ENCODE results near the gene DCT.
"Not testable (repeated sequence)": the region's sequence is repeated elsewhere in the genome, so short reads cannot be mapped to it uniquely, and the experiment has no call there.

Gene DCT

DNA sequence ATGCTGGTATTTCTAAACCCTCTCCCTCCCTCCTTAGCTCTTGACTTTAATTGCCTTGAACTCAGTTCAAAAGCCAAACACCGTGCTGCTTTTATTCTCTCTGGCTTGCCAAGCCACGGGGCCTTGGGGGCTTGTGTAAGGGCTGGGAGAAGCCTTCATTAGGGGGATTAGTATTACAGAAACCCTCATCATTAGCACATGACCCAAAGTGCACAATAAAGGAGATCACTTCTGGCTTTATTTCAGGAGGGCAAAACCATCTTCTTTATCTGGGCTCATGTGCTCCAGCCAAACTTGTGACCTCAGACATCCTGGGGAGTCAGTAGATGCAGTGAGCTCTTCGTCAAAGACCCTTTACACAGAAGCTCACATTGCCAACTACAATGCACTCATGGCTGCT, at the start of gene DCT:
Gene DCT, minus strand, starts transcription at position 67 of the 400 bp plus-strand sequence. CDS start 427 bp downstream, outside the sequence.
- no peak for DNase-seq

DNA sequence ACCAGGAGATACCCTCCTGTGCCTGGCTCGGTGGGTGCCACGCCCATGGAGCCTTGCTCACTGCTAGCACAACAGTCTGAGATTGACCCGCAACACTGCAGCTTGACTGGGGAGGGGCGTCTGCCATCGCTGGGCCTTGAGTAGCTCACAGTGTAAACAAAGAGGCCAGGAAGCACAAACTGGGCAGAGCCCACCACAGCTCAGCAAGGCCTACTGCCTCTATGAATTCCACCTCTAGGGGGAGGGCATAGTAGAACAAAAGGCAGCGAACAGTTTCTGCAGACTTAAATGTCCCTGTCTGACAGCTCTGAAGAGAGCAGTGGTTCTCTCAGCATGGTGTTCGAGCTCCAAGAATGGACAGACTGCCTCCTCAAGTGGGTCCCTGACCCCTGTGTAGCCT, 47.5 kb upstream of the DCT start:
- DNase-seq: not testable (repeated sequence)

DNA sequence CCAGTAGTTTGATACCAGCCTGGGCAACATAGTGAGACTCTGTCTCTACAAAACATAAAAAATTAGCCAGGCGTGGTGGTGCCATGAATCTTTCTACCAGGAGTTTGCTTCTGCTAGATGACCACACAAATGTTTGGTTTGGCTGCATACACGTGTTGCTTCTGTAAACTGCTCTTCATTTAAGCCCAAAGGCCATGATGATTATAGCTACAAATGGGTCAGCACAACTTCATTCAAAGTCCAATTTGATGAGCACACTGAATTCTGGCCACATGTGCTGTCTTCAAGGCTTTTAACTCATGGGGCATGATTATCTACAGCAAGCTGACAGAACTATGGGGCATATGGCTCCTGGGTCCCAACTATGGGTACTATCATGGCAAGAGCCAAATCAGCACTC, 46.3 kb upstream of the DCT start:
- DNase-seq: no peak

DNA sequence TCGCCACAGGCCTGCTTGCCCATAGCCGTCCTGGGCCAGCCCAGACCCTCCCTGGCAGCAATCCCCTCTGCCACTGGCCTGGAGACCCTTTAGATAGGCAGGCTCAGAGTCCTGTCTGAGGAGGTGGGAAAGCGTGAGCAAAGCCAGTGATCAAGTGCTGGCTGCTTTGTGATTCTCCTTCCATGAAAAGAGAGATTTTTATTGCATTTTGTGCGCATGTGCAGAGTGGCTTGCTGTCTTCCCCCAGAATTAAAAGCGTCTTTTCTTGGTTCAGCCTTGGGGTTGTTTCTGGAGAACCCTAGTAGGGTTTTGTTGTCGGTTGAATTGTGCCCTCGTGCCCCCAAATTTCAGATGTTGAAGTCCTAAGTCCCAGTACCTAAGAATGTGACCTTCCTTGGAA, 44.9 kb upstream of the DCT start:
- no peak for DNase-seq

DNA sequence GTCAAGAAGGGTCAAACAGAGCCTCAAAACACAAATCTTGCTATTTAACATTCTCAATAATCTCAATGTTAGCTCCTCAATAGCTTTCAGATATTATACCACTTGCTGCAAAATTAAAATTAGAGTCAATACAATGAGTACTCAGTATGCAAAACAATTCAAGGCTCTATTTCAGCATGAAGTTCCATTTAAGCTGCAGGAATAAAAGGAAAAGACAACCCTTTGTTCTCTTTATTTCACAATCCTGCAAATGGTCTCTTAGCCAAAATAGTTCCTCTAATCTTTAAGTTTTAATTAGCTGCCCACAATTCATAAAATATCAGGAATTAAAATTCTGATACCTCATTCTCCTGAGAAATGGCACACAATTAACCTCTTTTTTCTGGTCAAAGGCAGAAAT, 40.5 kb upstream of the DCT start:
- DNase-seq: no peak

DNA sequence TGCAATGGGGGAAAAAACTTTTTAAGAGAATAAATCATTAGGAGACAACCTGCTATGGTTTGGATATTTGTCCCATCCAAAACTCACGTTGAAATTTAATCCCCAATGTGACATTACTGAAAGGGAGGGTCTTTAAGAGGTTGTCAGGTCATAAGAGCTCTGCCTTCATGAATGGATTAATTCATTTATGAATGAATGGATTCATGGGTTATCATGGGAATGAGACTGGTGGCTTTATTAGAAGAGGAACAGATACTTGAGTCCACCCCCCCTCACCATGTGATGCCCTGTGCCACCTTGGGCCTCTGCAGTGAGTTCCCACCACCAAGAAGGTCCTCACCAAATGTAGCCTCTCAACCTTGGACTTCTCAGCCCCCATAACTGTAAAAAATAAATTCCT, 37.0 kb upstream of the DCT start:
- no peak for DNase-seq

DNA sequence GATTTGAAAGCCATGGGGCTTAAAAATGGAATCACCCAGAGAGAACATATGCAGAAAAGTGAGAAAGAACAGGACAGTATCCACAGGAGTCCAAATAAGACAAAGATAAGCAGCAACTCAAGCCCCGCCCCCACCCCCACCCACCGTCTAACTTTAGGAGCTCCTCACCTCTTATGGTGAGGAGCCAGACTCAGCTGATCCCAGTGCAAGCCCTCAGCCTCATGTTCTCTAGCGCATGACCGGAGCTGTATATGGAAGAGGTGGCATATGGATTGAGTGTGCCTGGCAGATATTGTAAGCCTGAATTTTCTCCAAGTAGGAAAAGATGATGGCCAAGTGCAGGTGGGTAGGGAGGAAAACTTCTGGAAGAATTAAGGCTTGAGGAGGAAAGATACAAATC, 36.4 kb upstream of the DCT start:
- DNase-seq: no peak

DNA sequence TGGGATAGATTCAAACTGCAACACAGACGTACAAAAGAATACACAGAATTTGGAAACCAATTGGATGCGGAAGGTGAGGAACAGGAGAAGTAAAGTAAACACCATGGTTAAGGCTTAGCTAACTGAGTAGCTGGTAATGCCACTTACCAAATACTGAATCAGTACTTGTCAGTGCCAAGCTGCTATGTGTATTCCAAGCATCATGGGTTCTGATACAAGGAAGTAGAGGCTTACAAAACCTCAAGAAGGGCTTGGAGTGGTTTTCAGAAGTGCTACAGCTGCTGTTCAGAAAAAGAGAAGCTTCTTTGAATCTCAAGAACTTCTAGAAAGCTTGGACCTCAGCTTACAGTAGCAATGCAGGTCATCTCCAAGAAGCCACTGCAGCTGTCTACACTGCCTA, 35.9 kb upstream of the DCT start:
- no peak for DNase-seq

DNA sequence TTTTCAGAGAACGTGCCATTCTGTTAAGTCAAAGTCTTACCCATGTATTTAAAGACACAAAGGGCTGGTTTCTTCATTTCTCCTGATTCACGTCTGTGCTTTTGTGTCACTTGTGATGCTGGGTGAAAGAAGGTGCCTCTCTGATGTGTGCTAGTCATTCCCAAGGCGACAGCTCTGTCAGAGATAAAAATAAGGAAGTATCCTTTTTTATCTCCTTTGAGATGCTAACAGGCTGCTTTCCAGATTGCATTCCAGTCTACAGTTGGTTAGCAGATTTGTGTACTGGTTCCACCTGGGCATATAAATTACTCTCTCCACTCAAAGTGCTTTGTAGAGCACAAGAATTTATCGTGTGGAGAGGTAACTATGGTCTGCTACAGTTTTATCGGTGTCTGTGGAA, 33.5 kb upstream of the DCT start:
- no peak for DNase-seq

DNA sequence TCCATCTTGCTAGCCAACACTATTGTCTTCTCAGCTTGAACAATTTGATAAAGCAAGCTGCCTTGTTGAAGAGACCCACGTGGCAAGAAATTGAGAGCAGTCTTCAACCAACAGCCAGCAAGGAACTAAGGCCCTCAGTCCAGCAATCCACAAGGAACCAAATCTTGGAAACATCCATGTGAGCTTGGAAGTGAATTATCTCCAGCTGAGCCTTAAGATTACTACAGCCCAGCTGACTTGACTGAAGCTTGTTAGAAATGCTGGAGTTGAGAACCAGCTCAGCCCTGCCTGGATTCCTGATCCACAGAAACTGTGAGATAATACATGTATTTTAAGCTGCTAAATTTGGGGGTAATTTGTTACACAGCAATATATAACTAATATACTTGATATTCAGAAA, 26.2 kb upstream of the DCT start:
- DNase-seq: no peak

DNA sequence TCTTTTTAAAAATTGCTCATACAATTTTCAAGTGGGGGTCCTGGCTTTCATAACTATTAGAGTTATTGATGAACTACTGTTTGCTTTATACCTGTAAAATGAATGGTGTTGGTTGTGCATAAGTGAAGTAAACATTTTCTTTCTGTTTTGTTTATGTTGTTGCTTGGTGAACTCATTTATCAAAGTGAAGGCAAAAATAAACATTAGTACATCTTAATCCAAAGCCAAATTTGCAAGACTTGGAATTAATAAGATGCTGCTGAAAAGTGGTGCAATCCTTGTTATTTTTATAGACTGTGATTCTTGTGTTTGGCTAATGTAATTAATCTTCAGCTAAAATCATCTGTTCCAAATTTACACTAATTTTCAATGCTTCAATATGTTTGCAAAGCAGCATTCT, 24.4 kb upstream of the DCT start:
- no peak for DNase-seq

DNA sequence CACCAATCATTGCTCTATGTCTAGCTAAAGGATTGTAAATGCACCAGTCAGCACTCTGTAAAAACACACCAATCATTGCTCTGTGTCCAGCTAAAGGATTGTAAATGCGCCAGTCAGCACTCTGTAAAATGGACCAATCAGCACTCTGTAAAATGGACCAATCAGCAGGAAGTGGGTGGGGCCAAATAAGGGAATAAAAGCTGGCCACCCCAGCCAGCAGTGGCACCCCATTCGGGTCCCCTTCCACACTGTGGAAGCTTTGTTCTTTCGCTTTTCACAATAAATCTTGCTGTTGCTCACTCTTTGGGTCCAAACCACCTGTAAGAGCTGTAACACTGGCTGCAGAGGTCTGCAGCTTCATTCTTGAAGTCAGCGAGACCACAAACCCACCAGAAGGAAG, 19.3 kb upstream of the DCT start:
- not testable (repeated sequence) for DNase-seq

DNA sequence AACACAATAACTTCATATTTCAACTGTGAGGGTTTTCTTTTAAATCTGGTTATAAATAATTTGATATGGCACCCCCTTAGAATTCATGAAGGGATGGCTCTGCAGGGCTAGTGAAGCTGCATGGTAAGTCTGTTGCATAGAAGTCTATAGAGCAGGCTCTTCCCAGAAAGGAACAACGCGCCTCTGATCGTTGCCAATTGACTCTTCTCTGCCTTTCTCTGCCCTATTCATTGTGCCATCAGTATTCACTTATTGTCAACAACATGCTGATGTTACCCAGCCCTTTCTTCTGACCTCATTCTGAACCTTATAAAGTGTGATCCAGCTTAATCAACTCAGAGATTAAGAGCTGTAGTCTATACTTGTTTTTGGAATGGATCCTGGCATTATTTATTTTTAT, 16.3 kb upstream of the DCT start:
- DNase-seq: no peak

DNA sequence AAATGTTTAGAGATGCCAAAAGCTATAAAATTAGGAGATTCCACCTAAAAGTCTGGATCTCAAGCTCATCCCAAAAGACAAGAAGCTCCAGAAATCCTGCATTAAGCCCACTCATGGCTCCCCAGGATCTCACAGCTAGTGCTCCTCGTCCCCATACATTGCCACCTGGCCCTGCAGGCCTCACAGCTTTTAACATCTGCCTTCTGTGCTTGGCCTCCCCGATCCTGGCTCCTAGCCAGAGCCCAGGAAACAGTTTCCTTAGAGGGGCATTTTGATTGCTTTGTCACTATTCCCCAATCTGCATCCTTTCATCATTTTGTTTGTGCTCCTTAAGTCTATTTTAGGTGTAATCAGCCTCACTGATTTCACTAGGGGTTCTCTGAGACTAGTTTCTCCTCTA, 14.5 kb upstream of the DCT start:
- no peak for DNase-seq

DNA sequence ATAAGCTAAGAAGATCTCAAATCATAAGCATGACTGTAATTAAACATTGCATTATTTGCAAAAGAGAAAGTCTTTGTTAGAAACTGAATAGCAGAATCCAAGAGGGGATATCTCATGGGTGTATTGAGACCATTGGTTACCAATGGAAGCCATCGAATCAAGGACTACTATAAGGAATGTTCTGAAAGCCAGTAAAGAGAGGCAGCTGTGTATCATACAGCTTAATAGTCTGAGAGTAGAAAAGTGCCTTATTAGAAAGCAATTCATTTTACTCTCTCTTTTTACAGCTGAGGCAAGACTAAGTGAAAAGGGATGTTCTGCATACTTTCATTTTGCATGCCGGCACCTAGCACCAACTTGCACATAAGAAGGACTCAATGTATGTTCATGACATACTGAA, 7.6 kb upstream of the DCT start:
- DNase-seq: no peak

DNA sequence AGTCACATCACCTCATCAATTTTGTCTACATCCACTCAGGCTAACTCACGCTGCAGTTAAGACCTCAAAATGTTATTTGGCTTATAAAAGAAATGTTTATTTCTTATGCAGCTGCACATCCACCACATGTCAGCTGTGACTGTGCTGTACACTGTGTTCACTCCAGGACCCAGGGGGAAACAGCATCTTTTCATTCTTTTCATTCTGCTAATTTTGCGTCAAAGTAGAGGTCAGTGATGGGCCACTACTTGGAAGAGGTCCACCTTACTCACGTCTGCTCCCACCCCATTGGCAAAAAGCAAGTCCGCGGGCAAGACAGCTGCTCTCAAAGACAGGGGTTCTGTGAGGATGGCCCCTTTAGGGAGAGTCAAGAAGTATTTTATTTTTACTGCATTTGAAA, 4.5 kb upstream of the DCT start:
- no peak for DNase-seq

DNA sequence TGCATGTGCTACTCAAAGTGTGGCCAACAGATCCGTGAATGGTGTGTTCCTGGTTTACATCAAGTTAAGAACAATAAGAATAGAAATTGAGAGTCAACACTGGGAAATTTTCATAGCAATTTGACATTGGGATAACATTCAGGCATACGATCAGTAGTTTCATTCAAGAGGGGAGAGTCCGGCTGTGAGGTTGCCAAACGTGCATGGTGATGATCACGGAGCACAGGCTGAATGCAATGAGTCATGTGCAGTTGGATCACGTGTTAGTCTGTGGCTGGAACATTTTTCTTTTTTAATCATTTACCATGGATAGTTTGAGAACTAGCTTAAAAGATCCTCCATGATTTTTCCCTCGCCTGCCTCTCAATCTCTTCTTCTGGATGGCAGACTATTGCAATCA, 2.5 kb upstream of the DCT start:
- no peak for DNase-seq

DNA sequence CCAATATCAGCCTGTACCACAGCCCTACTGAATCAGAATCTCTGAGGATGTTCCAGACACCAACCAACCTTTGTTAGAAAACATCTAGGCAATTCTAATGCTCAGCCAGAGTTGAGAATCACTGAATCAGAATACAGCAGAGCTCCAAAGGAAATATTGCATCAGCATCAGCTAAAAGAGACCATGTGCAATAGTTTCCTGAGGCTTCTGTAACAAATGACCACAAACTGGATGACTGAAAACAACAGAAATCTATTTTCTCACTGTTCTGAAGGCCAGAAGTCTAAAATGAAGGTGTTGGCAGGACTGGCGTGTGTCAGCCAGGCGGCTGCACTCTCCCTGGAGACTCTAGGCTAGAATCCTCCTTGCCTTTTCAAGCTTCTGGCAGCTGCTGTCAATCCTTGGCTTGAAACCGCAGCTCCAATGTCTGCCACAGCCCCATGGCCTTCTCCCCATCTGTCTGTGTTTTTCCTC, 1.2 kb upstream of the DCT start:
- DNase-seq: no peak

DNA sequence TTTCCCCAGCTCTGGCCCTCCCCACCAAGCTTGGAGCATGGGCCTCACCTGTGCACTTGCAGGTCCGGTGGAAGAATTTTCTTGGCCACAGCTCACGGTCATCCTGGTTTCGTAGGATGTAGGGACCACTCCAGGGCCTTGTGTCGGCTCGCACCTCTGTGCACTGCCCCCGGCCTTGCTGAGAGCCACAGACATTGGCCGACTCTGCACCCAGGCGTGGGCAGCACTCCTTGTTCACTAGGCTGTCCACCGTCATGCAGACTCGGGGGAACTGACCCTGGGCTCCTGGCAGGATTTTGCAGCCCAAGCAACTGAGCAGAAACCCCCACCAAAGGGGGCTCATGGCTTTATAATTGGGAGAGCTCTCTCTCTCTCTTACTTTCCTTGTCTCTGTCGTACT, 569 bp downstream of the DCT start:
- DNase-seq: no peak

DNA sequence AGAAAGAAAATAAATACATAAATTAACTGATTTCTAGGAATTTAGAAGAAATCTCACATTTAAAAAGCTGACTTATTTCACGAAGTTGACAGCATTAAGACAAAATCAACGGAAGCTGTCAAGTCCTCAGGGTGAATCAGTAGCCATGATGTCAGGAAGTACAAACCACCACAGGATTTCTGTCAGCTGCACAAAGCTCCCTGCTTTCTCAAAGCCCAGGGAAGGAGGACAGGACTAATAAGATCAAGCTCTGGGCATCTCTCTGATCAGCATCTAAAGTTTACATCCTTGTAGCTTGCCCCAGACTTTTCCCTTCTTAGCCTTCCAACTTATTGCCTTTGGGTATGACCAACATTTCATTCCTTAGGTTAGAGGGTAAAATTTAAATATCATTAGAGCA, 9.4 kb downstream of the DCT start:
- no peak for DNase-seq

DNA sequence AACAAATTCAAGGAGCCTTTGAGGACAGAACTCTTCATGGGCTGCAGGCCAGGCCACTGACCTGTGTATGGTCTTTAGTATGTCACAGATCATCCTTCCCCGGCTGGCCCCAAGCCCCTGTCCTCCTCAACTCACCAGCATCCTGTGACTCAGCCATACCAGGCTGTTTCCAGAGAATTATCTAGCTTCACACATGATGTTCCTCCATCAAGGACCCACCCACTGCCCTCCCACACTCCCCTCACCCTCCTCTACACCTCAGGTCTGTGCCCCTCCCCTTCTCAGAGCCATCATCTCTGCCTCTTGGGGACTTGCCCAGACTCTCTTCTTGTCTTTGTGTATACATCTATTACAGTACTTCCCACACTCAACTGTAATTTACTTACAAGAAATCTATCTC, 14.7 kb downstream of the DCT start:
- no peak for DNase-seq

DNA sequence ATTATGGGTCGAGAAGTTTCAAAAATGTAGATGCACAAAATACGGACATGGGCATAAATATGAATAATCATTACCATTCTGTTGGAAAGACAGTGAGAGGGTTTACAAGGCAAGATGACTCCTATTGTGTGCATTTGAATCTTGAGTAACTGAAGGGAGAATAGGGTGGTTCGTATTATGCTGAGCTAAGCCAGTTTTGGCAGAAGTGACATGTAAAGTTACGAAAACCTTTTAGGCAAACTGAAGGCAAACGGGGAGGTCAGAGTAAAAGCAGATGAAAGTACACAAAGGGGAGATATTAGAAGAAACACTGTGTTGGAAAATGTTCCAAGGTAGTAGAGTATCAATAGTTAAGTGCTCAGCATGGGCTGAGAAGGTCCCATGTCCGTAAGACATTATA, 16.8 kb downstream of the DCT start:
- no peak for DNase-seq

DNA sequence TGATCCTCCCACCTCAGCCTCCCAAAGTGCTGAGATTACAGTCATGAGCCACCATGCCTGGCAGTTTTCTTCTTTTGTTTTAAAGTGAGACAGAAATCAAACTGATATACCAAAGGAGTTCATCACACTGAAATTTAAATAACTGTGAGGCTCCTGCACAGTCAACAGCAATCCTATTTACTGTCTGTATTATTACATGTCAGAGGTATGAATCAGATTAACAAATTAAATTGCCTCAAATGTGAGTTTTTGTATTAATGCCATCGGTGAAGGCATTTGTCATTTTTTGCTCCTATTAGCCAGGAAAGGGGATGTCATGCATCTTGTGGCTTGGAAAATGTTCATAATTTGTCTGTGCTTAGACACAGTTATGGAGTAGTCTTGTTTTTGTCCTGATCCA, 20.4 kb downstream of the DCT start:
- DNase-seq: no peak

DNA sequence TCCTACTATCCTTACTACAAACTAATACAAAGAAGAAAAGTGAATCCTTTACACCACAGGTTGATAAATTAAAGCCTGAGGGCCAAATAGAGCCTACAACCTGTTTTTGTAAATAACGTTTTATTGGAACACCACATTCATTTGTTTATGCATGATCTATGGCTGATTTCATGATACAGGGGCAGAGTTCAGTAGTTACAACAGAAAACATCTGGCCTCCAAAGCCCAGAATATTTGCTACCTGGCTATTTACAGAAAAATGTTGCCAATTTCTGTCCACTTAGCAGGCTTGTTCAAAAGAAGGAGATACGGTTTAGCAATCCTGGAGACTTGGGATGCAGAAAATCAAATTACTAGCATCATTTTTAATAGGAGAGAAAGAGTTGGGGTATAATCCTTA, 24.1 kb downstream of the DCT start:
- DNase-seq: no peak

DNA sequence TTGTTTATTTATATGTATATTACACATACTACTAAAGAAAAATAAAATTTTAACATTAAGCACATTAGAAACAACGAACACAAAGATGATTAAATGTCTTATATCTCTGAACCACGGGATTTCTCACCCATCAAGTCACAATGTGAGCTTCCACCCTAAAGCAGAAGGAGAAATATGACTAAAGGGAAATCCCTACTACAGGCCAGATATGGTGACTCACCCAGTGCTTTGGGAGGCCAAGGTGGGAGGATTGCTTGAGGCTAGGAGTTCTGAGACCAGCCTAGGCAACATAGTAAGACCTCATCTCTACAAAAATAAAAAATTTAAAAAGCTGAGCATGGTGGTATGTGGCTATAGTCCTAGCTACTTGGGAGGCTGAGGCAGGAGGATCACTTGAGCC, 24.6 kb downstream of the DCT start:
- no peak for DNase-seq

DNA sequence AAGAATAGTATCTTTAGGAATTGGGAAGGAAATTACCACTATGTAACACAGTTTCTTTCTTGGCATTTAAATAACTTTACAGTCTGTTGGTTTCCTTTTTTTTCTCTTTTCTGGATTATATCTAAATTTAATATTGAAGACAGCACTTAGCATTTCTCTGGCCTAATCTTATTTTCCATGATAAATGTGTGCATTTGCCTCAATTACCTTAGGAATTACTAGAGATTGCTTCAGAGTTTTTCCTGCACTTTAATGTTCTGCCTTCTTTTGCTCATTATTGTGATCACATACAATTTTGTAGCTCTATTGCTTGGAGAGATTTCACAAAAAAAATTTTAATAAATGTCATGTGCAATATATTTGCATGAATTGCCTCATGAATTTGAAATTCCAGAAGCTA, 25.1 kb downstream of the DCT start:
- DNase-seq: no peak
